Activated T-cell treated with anti-CD3 and anti-CD28 coated beads for 24 hours (primary cell): ENCODE measurements around the gene OR2T27.
A peak's percentile ranks its signal among the peaks of the same experiment; 100 is the strongest.
"Not testable (repeated sequence)": the region's sequence is repeated elsewhere in the genome, so short reads cannot be mapped to it uniquely, and the experiment has no call there.

ENCODE experiments used
- DNase-seq: peaks from one replicate; pipeline ENCODE4 v3.0.0-alpha.2; 2020; ENCODE audit warnings: low read depth

Gene OR2T27

GRCh38 chr1:248640906-248641305 lies 14.4 kb downstream of the OR2T27 start:
- DNase-seq, result not testable (repeated sequence)

GRCh38 chr1:248639652-248640051 lies 15.7 kb downstream of the OR2T27 start:
- not testable (repeated sequence) for DNase-seq

- not testable (repeated sequence) for DNase-seq
These were observed 18.7 kb downstream of the OR2T27 start for GRCh38 chr1:248636612-248637011.

GRCh38 chr1:248634991-248635390 lies 20.3 kb downstream of the OR2T27 start, which contains the start of gene OR2T11:
Gene OR2T11, minus strand, starts transcription at chr1:248635091. Its CDS starts 7,963 bp downstream, at chr1:248627128.
- DNase-seq, result not testable (repeated sequence)

GRCh38 chr1:248631354-248632008 lies 23.8 kb downstream of the OR2T27 start:
- no peak for DNase-seq

- no peak for DNase-seq
These were observed 24.8 kb downstream of the OR2T27 start for GRCh38 chr1:248630551-248630950.

- DNase-seq, result no peak
These were observed 27.1 kb downstream of the OR2T27 start for GRCh38 chr1:248627971-248628844.

GRCh38 chr1:248625971-248626370 lies 29.4 kb downstream of the OR2T27 start:
- DNase-seq, result no peak

- DNase-seq, result no peak
These were observed 30.2 kb downstream of the OR2T27 start for GRCh38 chr1:248625166-248625565.

- no peak for DNase-seq
These were observed 32.7 kb downstream of the OR2T27 start for GRCh38 chr1:248622570-248623001.

GRCh38 chr1:248621770-248622169 lies 33.6 kb downstream of the OR2T27 start:
- DNase-seq, result no peak

GRCh38 chr1:248618878-248619277 lies 36.5 kb downstream of the OR2T27 start:
- DNase-seq, result peak; percentile 39

GRCh38 chr1:248618119-248618518 lies 37.2 kb downstream of the OR2T27 start:
- DNase-seq, result no peak

- DNase-seq, result no peak
These were observed 41.6 kb downstream of the OR2T27 start for GRCh38 chr1:248613742-248614141.

GRCh38 chr1:248611883-248612414 lies 43.4 kb downstream of the OR2T27 start:
- no peak for DNase-seq

- no peak for DNase-seq
These were observed 45.0 kb downstream of the OR2T27 start for GRCh38 chr1:248610301-248610700.
